ENCODE data around the gene ENPP6. TPM values are rescaled to one million over a fixed set of nuclear protein-coding genes. Genes with fewer than 3 reads are reported as not detected.

ENPP6 gene
- total RNA-seq, 1 experiment from 2014 or later = not detected

DNA sequence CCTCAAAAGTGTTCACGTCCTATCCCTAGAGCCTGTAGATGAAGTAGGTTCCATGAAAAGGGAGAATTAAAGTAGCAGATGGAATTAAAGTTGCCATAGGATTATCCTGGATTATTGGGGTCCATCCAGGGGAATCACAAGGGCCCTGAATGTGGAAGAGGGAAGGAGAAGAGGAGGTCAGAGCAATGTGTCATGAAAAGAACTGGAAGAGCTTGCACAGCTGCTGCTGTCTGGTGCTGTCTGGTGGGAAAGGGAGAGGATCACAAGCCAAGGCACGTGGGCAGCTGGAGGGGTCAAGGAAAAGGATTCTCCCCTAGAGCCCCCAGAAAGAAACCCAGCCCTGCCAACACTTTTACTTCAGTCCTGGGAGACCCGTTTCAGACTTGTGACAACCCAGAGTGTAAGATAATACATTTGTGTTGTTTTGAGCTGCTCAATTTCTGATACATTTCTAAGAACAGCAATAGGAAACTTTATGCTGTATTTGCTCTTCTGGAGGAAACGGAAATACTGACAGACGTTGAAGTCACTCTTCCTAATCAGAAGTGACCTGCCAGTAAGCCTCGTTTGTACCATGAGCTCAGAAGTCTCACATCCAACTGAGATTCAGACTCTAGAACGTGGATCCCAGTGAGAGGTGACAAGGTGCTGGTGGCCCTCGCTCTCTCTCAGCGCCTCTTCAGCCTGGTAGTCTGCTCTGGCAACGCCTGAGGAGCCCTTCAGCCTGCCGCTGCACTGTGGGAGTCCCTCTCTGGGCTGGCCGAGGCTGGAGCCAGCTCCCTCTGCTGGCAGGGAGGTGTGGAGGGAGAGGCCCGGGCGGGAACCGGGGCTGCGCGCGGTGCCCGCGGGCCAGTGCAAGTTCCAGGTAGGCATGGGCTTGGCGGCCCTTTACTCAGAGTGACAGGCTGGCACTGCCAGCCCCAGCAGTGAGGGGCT is 34.7 kb upstream of the ENPP6 start:
- no peak overlapping the region for H3K4me3 ChIP-seq (ENCODE audit: low read depth, low read length, poor library complexity, severe bottlenecking)
- H3K36me3 ChIP-seq (ENCODE audit: insufficient read depth, low read length, poor library complexity, severe bottlenecking) = no peaks in the 10 kb centered on the region
- H3K27me3 ChIP-seq (replicated peaks; ENCODE audit: insufficient read depth, low read depth, low read length, poor library complexity) = no peaks in the 10 kb centered on the region
- H3K4me1 ChIP-seq (ENCODE audit: insufficient read depth, low read length, poor library complexity, severe bottlenecking) = no peaks in the 10 kb centered on the region
- DNase-seq (ENCODE audit: low spot score) = no peak
- ChIA-PET POLR2A (ENCODE audit: low non-redundant PET) (no interaction called here), CTCF (no interaction called here)
- TF ChIP-seq EZH2 (IDR thresholded peaks at IDR 0.05; ENCODE audit: borderline replicate concordance, low read depth, low read length, poor library complexity, severe bottlenecking) = no peak
- TF ChIP-seq CTCF (conservative IDR thresholded peaks at IDR 0.05; ENCODE audit: low read depth, low read length) = no peak
- H3K27ac ChIP-seq (ENCODE audit: low read depth, low read length, poor library complexity, severe bottlenecking) = no peak overlapping the region
- intact Hi-C loops (cut with micrococcal nuclease; ENCODE audit: unreplicated experiment) = no loop called here
- BruUV-seq (replicated peaks) = no TSS peak
- no peaks in the 10 kb centered on the region for H3K9me3 ChIP-seq (ENCODE audit: low read depth, low read length, poor library complexity, severe bottlenecking)

DNA sequence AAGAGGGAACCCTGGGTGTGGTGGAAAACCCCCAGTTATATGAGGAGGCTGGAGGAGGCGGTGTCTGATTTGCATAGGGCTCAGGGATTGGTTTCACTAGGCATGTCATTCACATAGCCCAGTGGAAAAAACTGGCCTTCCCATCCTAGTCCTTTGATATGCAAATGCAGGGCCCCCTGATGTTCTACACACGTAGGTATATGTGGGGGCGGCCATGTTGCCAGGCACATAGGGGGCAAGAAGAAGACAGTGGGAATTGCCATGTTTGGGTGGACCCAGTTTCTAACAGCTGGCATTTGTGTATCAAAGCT is 34.0 kb upstream of the ENPP6 start:
- Histone ChIP-seq H3K9me3 (ENCODE audit: low read depth, low read length, poor library complexity, severe bottlenecking) (no peaks in the 10 kb centered on the region), H3K4me1 (ENCODE audit: insufficient read depth, low read length, poor library complexity, severe bottlenecking) (no peaks in the 10 kb centered on the region), H3K4me3 (ENCODE audit: low read depth, low read length, poor library complexity, severe bottlenecking) (no peak overlapping the region), H3K36me3 (ENCODE audit: insufficient read depth, low read length, poor library complexity, severe bottlenecking) (no peaks in the 10 kb centered on the region), H3K27ac (ENCODE audit: low read depth, low read length, poor library complexity, severe bottlenecking) (no peak overlapping the region), H3K27me3 (replicated peaks; ENCODE audit: insufficient read depth, low read depth, low read length, poor library complexity) (no peaks in the 10 kb centered on the region)
- ChIA-PET CTCF (no interaction called here), POLR2A (ENCODE audit: low non-redundant PET) (no interaction called here)
- no TSS peak for BruUV-seq (replicated peaks)
- TF ChIP-seq EZH2 (IDR thresholded peaks at IDR 0.05; ENCODE audit: borderline replicate concordance, low read depth, low read length, poor library complexity, severe bottlenecking) (no peak), CTCF (conservative IDR thresholded peaks at IDR 0.05; ENCODE audit: low read depth, low read length) (no peak)
- intact Hi-C loops (cut with micrococcal nuclease; ENCODE audit: unreplicated experiment) = loop anchor here (2.0 kb wide), 1 partner anchor 411 kb away; no protein-coding TSS in a partner anchor
- peak; percentile 61 for DNase-seq (ENCODE audit: low spot score)

- Histone ChIP-seq H3K36me3 (ENCODE audit: insufficient read depth, low read length, poor library complexity, severe bottlenecking) (no peaks in the 10 kb centered on the region), H3K4me1 (ENCODE audit: insufficient read depth, low read length, poor library complexity, severe bottlenecking) (no peaks in the 10 kb centered on the region), H3K27me3 (replicated peaks; ENCODE audit: insufficient read depth, low read depth, low read length, poor library complexity) (no peaks in the 10 kb centered on the region), H3K27ac (ENCODE audit: low read depth, low read length, poor library complexity, severe bottlenecking) (no peak overlapping the region), H3K4me3 (ENCODE audit: low read depth, low read length, poor library complexity, severe bottlenecking) (no peak overlapping the region), H3K9me3 (ENCODE audit: low read depth, low read length, poor library complexity, severe bottlenecking) (no peaks in the 10 kb centered on the region)
- DNase-seq (ENCODE audit: low spot score) = peak; percentile 87
- peak; percentile 79 for TF ChIP-seq CTCF (conservative IDR thresholded peaks at IDR 0.05; ENCODE audit: low read depth, low read length)
- TF ChIP-seq EZH2 (IDR thresholded peaks at IDR 0.05; ENCODE audit: borderline replicate concordance, low read depth, low read length, poor library complexity, severe bottlenecking) = no peak
- BruUV-seq (replicated peaks) = no TSS peak
- POLR2A ChIA-PET (ENCODE audit: low non-redundant PET) = no interaction called here
- intact Hi-C loops (cut with micrococcal nuclease; ENCODE audit: unreplicated experiment) = loop anchor here (2.0 kb wide), 1 partner anchor 410 kb away; no protein-coding TSS in a partner anchor
- CTCF ChIA-PET = interaction anchor here (0.6 to 1.0 kb wide), 4 partner anchors 13 to 486 kb away, joined by 3 to 9 read pairs (median 3); no protein-coding TSS in a partner anchor
These were observed 33.4 kb upstream of the ENPP6 start for GRCh38 chr4:184250795-184251669.
